ENCODE data around the gene ITPA. TPM values are rescaled to one million over a fixed set of nuclear protein-coding genes. Genes with fewer than 3 reads are reported as not detected.

Gene ITPA
- total RNA-seq, 5 donors from 2014 or later (not counting 1 experiment from before 2014, with no cell fraction given), result 41.6 to 67.6 (median 61.8) TPM

GRCh38 chr20:3199206-3199605 is 10.1 kb upstream of the ITPA start:
- H3K36me3 Mint-ChIP-seq, result peaks cover 35% of the 10 kb centered on the region
- CTCF ChIA-PET, result no interaction called here

GRCh38 chr20:3199976-3200755 is 9.1 kb upstream of the ITPA start:
- POLR2A ChIA-PET, result no interaction called here
- no peak for DNase-seq
- Histone ChIP-seq H3K27me3 (replicated peaks in 1 of 2; ENCODE audit: control insufficient read depth in 2 of 2, extremely low read depth in 1 of 2, insufficient read depth in 2 of 2, low read length in 1 of 2) (peaks cover 0 to 4% of the 10 kb centered on the region in 2 experiments), H3K4me1 (ENCODE audit: control insufficient read depth in 1 of 2, extremely low read depth in 1 of 2, insufficient read depth in 2 of 2, low read length in 2 of 2) (peaks cover 2 to 26% of the 10 kb centered on the region in 2 experiments), H3K4me3 (ENCODE audit: control insufficient read depth in 1 of 2, extremely low read depth in 1 of 2, low read length in 1 of 2) (no peak overlapping the region), H3K27ac (ENCODE audit: low read length) (no peak overlapping the region), H3K9me3 (no peaks in the 10 kb centered on the region), H3K36me3 (ENCODE audit: control insufficient read depth in 2 of 2, extremely low read depth in 1 of 2, insufficient read depth in 1 of 2, low read length in 1 of 2) (peaks cover 13 to 50% of the 10 kb centered on the region in 2 donors)
- no peak for ATAC-seq (replicated peaks in 1 of 4)
- peaks cover 13 to 29% (median 27%) of the 10 kb centered on the region in 3 donors for H3K4me1 Mint-ChIP-seq
- H3K4me3 Mint-ChIP-seq, result no peak overlapping the region
- H3K9me3 Mint-ChIP-seq, result no peaks in the 10 kb centered on the region
- WGBS (ENCODE audit: insufficient coverage), result 99% methylated on average over 16 of the region's 27 CpGs
- peaks cover 34% of the 10 kb centered on the region for H3K36me3 Mint-ChIP-seq
- CTCF ChIA-PET, result no interaction called here
- H3K27ac Mint-ChIP-seq, result no peak overlapping the region
- no peaks in the 10 kb centered on the region for H3K27me3 Mint-ChIP-seq

More at GRCh38 chr20:3199206-3199605, 10.1 kb upstream of the ITPA start:
- H3K27me3 Mint-ChIP-seq, result no peaks in the 10 kb centered on the region
- H3K27me3 ChIP-seq (replicated peaks in 1 of 2; ENCODE audit: control insufficient read depth in 2 of 2, extremely low read depth in 1 of 2, insufficient read depth in 2 of 2, low read length in 1 of 2), result peaks cover 0 to 4% of the 10 kb centered on the region in 2 experiments
- DNase-seq, result no peak
- H3K9me3 ChIP-seq, result no peaks in the 10 kb centered on the region
- 60% methylated on average over 1 of the region's 2 CpGs for WGBS (ENCODE audit: insufficient coverage)
- no peak for ATAC-seq (replicated peaks in 1 of 4)
- no peaks in the 10 kb centered on the region for H3K9me3 Mint-ChIP-seq
- no peak overlapping the region for H3K27ac ChIP-seq (ENCODE audit: low read length)
- peaks cover 13 to 60% of the 10 kb centered on the region in 2 donors for H3K36me3 ChIP-seq (ENCODE audit: control insufficient read depth in 2 of 2, extremely low read depth in 1 of 2, insufficient read depth in 1 of 2, low read length in 1 of 2)
- no peak overlapping the region for H3K4me3 Mint-ChIP-seq
- H3K4me3 ChIP-seq (ENCODE audit: control insufficient read depth in 1 of 2, extremely low read depth in 1 of 2, low read length in 1 of 2), result no peak overlapping the region
- POLR2A ChIA-PET, result no interaction called here
- H3K4me1 ChIP-seq (ENCODE audit: control insufficient read depth in 1 of 2, extremely low read depth in 1 of 2, insufficient read depth in 2 of 2, low read length in 2 of 2), result peaks cover 2 to 19% of the 10 kb centered on the region in 2 experiments
- H3K4me1 Mint-ChIP-seq, result peaks cover 10 to 28% (median 24%) of the 10 kb centered on the region in 3 donors
- no peak overlapping the region for H3K27ac Mint-ChIP-seq

GRCh38 chr20:3202965-3203314 is 6.4 kb upstream of the ITPA start:
- Mint-ChIP-seq H3K36me3 (peaks cover 19% of the 10 kb centered on the region), H3K9me3 (no peaks in the 10 kb centered on the region), H3K4me1 (peaks cover 13 to 22% (median 16%) of the 10 kb centered on the region in 3 donors), H3K27me3 (no peaks in the 10 kb centered on the region), H3K27ac (peak overlapping the region in 1 of 2 donors; percentile 96), H3K4me3 (peak overlapping the region; percentile 91 to 97 (median 95))
- Histone ChIP-seq H3K27ac (ENCODE audit: low read length) (peak overlapping the region; percentile 58), H3K27me3 (replicated peaks in 1 of 2; ENCODE audit: control insufficient read depth in 2 of 2, extremely low read depth in 1 of 2, insufficient read depth in 2 of 2, low read length in 1 of 2) (peaks cover 0 to 4% of the 10 kb centered on the region in 2 experiments), H3K4me1 (ENCODE audit: control insufficient read depth in 1 of 2, extremely low read depth in 1 of 2, insufficient read depth in 2 of 2, low read length in 2 of 2) (peaks cover 2 to 26% of the 10 kb centered on the region in 2 experiments), H3K4me3 (ENCODE audit: control insufficient read depth in 1 of 2, extremely low read depth in 1 of 2, low read length in 1 of 2) (peak overlapping the region in 1 of 2 donors; percentile 82), H3K36me3 (ENCODE audit: control insufficient read depth in 2 of 2, extremely low read depth in 1 of 2, insufficient read depth in 1 of 2, low read length in 1 of 2) (peaks cover 13 to 28% of the 10 kb centered on the region in 2 donors), H3K9me3 (no peaks in the 10 kb centered on the region)
- POLR2A ChIA-PET, result no interaction called here
- CTCF ChIA-PET, result interaction anchor here in 1 of 2 donors (0.7 kb wide), 1 partner anchor 86 kb away, joined by 3 read pairs; no protein-coding TSS in a partner anchor
- WGBS (ENCODE audit: insufficient coverage), result 41% methylated on average over 9 of the region's 9 CpGs
- no peak for ATAC-seq (replicated peaks in 1 of 4)
- DNase-seq, result peak in 1 of 35 experiments; percentile 15

GRCh38 chr20:3203315-3204123 is 5.8 kb upstream of the ITPA start:
- Histone ChIP-seq H3K36me3 (ENCODE audit: control insufficient read depth in 2 of 2, extremely low read depth in 1 of 2, insufficient read depth in 1 of 2, low read length in 1 of 2) (peaks cover 13 to 28% of the 10 kb centered on the region in 2 donors), H3K4me1 (ENCODE audit: control insufficient read depth in 1 of 2, extremely low read depth in 1 of 2, insufficient read depth in 2 of 2, low read length in 2 of 2) (peaks cover 2 to 28% of the 10 kb centered on the region in 2 experiments), H3K27ac (ENCODE audit: low read length) (peak overlapping the region; percentile 58), H3K27me3 (replicated peaks in 1 of 2; ENCODE audit: control insufficient read depth in 2 of 2, extremely low read depth in 1 of 2, insufficient read depth in 2 of 2, low read length in 1 of 2) (peaks cover 0 to 4% of the 10 kb centered on the region in 2 experiments), H3K4me3 (ENCODE audit: control insufficient read depth in 1 of 2, extremely low read depth in 1 of 2, low read length in 1 of 2) (peak overlapping the region; percentile 82 to 97), H3K9me3 (no peaks in the 10 kb centered on the region)
- ATAC-seq (replicated peaks in 1 of 4) (peak in 3 of 4 experiments; percentile 2 to 34 (median 15)), DNase-seq (peak in 14 of 35 experiments; percentile 8 to 42 (median 17))
- H3K9me3 Mint-ChIP-seq, result no peaks in the 10 kb centered on the region
- H3K27ac Mint-ChIP-seq, result peak overlapping the region; percentile 96 to 98
- no peaks in the 10 kb centered on the region for H3K27me3 Mint-ChIP-seq
- ChIA-PET POLR2A (no interaction called here), CTCF (interaction anchor here in 1 of 2 donors (0.7 kb wide), 1 partner anchor 86 kb away, joined by 3 read pairs; no protein-coding TSS in a partner anchor)
- 7% methylated on average over 18 of the region's 31 CpGs for WGBS (ENCODE audit: insufficient coverage)
- H3K36me3 Mint-ChIP-seq, result peaks cover 19% of the 10 kb centered on the region
- peak overlapping the region; percentile 91 to 97 (median 95) for H3K4me3 Mint-ChIP-seq
- H3K4me1 Mint-ChIP-seq, result peaks cover 17 to 24% (median 17%) of the 10 kb centered on the region in 3 donors

GRCh38 chr20:3204124-3204794 is 5.0 kb upstream of the ITPA start, which contains the start of gene DDRGK1:
Gene DDRGK1 (minus strand): TSS chr20:3204682. CDS start chr20:3204627, 55 bp downstream.
- peak within 1 kb of the TSS; percentile 58 for H3K27ac ChIP-seq (ENCODE audit: low read length)

More at GRCh38 chr20:3204124-3204794, 5.0 kb upstream of the ITPA start, which contains the start of gene DDRGK1:
- Mint-ChIP-seq H3K9me3 (no peaks in the 10 kb centered on the region), H3K4me1 (peaks cover 22 to 29% (median 24%) of the 10 kb centered on the region in 3 donors), H3K27me3 (no peaks in the 10 kb centered on the region), H3K36me3 (peaks cover 12% of the 10 kb centered on the region), H3K4me3 (peak within 1 kb of the TSS; percentile 91 to 97 (median 95)), H3K27ac (peak within 1 kb of the TSS; percentile 96 to 98)
- DNase-seq (peak; percentile 71 to 94 (median 84)), ATAC-seq (replicated peaks in 1 of 4) (peak; percentile 88 to 89 (median 88))
- CTCF ChIA-PET, result no interaction called here
- no peaks in the 10 kb centered on the region for H3K9me3 ChIP-seq
- peaks cover 0 to 4% of the 10 kb centered on the region in 2 experiments for H3K27me3 ChIP-seq (replicated peaks in 1 of 2; ENCODE audit: control insufficient read depth in 2 of 2, extremely low read depth in 1 of 2, insufficient read depth in 2 of 2, low read length in 1 of 2)
- POLR2A ChIA-PET, result no interaction called here
- H3K4me1 ChIP-seq (ENCODE audit: control insufficient read depth in 1 of 2, extremely low read depth in 1 of 2, insufficient read depth in 2 of 2, low read length in 2 of 2), result peaks cover 2 to 32% of the 10 kb centered on the region in 2 experiments
- 0% methylated on average over 40 of the region's 48 CpGs for WGBS (ENCODE audit: insufficient coverage)
- peaks cover 10 to 22% of the 10 kb centered on the region in 2 donors for H3K36me3 ChIP-seq (ENCODE audit: control insufficient read depth in 2 of 2, extremely low read depth in 1 of 2, insufficient read depth in 1 of 2, low read length in 1 of 2)
- H3K4me3 ChIP-seq (ENCODE audit: control insufficient read depth in 1 of 2, extremely low read depth in 1 of 2, low read length in 1 of 2), result peak within 1 kb of the TSS; percentile 82 to 97
